ENCODE data around the gene MBLAC1. TPM values are rescaled to one million over a fixed set of nuclear protein-coding genes. Genes with fewer than 3 reads are reported as not detected.
A peak's percentile ranks its signal among the peaks of the same experiment; 100 is the strongest.

The MBLAC1 gene
- total RNA-seq, 3 donors from 2014 or later, result 2.5 to 4.9 (median 3.2) TPM

GRCh38 chr7:100122067-100122466, 4.7 kb upstream of the MBLAC1 start:
- Histone ChIP-seq H3K36me3 (ENCODE audit: low read depth) (no peaks in the 10 kb centered on the region), H3K4me1 (ENCODE audit: low read depth) (peaks cover 42% of the 10 kb centered on the region), H3K9me3 (no peaks in the 10 kb centered on the region), H3K4me3 (no peak overlapping the region)
- peak in 1 of 3 donors; percentile 57 for DNase-seq
- no peak for TF ChIP-seq CTCF (IDR thresholded peaks at IDR 0.05)
- intact Hi-C loops (cut with DNase I, micrococcal nuclease), result no loop called here
- no peak for ATAC-seq

DNA sequence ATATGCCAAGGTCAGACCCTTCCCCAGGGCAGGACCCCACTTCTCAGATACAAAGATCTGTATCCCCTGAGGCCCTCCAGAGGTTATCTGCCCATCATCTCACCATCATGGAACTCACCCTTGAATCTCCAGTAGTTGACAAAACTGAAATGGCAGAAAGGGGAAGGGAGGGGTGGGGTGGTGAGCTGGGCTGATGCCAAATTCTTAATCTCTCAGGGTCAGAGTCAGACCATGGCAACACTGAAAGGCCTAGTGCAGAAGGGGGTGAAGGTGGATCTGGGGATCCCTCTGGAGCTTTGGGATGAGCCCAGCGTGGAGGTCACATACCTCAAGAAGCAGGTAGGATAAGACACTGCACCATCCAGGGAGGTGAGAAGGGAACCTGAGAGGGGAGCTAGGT, 4.2 kb upstream of the MBLAC1 start:
- intact Hi-C loops (cut with DNase I, micrococcal nuclease), result no loop called here
- H3K36me3 ChIP-seq (ENCODE audit: low read depth), result no peaks in the 10 kb centered on the region

DNA sequence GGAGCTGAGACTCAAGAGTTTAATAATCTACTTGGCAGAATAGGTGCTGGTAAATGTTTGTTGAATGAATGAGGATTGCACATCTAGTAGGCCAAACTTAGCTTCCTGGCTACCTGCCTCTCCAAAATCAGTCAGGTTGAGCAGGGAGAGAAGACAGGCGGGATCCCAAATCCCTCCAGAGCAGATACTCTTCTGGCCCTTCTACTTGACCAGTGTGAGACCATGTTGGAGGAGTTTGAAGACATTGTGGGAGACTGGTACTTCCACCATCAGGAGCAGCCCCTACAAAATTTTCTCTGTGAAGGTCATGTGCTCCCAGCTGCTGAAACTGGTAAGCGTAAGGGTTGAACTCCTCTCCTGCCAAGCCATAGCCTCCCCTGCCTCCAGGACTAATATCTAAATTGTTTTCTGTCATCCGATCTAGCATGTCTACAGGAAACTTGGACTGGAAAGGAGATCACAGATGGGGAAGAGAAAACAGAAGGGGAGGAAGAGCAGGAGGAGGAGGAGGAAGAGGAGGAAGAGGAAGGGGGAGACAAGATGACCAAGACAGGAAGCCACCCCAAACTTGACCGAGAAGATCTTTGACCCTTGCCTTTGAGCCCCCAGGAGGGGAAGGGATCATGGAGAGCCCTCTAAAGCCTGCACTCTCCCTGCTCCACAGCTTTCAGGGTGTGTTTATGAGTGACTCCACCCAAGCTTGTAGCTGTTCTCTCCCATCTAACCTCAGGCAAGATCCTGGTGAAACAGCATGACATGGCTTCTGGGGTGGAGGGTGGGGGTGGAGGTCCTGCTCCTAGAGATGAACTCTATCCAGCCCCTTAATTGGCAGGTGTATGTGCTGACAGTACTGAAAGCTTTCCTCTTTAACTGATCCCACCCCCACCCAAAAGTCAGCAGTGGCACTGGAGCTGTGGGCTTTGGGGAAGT, 2.2 kb upstream of the MBLAC1 start:
- TF ChIP-seq CTCF (IDR thresholded peaks at IDR 0.05), result no peak
- intact Hi-C loops (cut with DNase I, micrococcal nuclease), result no loop called here
- Histone ChIP-seq H3K4me3 (no peak overlapping the region), H3K36me3 (ENCODE audit: low read depth) (no peaks in the 10 kb centered on the region), H3K4me1 (ENCODE audit: low read depth) (peaks cover 41% of the 10 kb centered on the region), H3K9me3 (no peaks in the 10 kb centered on the region)
- peak in 2 of 3 donors; percentile 53 to 69 for DNase-seq
- ATAC-seq, result peak; percentile 45

More for the DNA sequence above, 4.2 kb upstream of the MBLAC1 start:
- H3K4me1 ChIP-seq (ENCODE audit: low read depth), result peaks cover 42% of the 10 kb centered on the region
- ATAC-seq (no peak), DNase-seq (no peak)
- H3K4me3 ChIP-seq, result no peak overlapping the region
- H3K9me3 ChIP-seq, result no peaks in the 10 kb centered on the region
- no peak for TF ChIP-seq CTCF (IDR thresholded peaks at IDR 0.05)

DNA sequence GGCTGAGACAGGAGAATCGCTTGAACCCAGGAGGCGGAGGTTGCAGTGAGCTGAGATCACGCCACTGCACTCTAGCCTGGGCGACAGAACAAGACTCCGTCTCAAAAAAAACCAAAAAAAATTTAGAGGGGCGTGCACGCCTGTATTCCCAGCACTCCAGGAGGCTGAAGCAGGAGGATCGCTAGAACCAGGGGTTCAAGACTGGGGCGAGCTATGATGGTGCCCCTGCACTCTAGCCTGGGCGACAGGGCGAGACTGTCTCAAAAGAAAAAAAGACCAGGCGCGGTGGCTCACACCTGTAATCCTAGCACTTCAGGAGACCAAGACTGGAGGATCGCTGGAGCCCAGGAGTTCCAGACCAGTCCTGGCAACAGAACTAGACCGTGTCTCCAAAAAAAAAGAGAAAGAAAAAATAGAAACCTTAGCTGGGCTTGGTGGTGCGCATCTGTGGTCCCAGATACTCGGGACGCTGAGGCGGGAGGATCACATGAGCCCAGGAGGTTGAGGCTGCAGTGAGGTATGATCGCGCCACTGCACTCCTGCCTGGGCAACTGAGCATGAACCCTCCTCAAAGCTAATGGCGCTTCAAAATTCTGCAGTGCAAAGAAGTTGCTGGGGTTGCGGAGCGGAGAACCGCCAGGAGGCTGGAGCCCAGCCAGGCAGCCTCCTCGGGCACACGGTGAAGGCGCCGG, 382 bp upstream of the MBLAC1 start:
- Histone ChIP-seq H3K36me3 (ENCODE audit: low read depth) (no peaks in the 10 kb centered on the region), H3K4me1 (ENCODE audit: low read depth) (peaks cover 41% of the 10 kb centered on the region), H3K4me3 (peak overlapping the region; percentile 90), H3K9me3 (no peaks in the 10 kb centered on the region)
- ATAC-seq, result peak; percentile 35
- intact Hi-C loops (cut with DNase I, micrococcal nuclease), result no loop called here
- TF ChIP-seq CTCF (IDR thresholded peaks at IDR 0.05), result no peak
- peak in 1 of 3 donors; percentile 61 for DNase-seq

- Histone ChIP-seq H3K4me3 (peak overlapping the region; percentile 90), H3K36me3 (ENCODE audit: low read depth) (no peaks in the 10 kb centered on the region), H3K4me1 (ENCODE audit: low read depth) (peaks cover 46% of the 10 kb centered on the region), H3K9me3 (no peaks in the 10 kb centered on the region)
- DNase-seq, result no peak
- TF ChIP-seq CTCF (IDR thresholded peaks at IDR 0.05), result no peak
- intact Hi-C loops (cut with DNase I, micrococcal nuclease), result no loop called here
- no peak for ATAC-seq
Observed at GRCh38 chr7:100127866-100128636, 1.3 kb downstream of the MBLAC1 start.

Data from mucosa of descending colon (tissue), 3 donors.